ENCODE results near the gene ATP5F1D. TPM values are rescaled to one million over a fixed set of nuclear protein-coding genes. Genes with fewer than 3 reads are reported as not detected.

Gene ATP5F1D
- total and polyA plus RNA-seq, 2 of the 8 experiments (the other 6 are each of a cell fraction or from before 2014, with no cell fraction given): 174 to 249 TPM

- no peak overlapping the region for H4K91ac ChIP-seq (replicated peaks; ENCODE audit: insufficient read length, low read length)
- H3K9me3 ChIP-seq (ENCODE audit: insufficient read depth in 2 of 2, low read depth in 1 of 2, low read length in 1 of 2): no peaks in the 10 kb centered on the region
- no peak overlapping the region for H3K27ac ChIP-seq (ENCODE audit: low read depth, low read length)
- no peak overlapping the region; a peak in 1 of 8 replicates for H3K4me3 ChIP-seq (ENCODE audit: extremely low read depth in 1 of 4, insufficient read depth in 2 of 4, low read depth in 3 of 4, low read length in 4 of 4)
- H2AFZ ChIP-seq (ENCODE audit: low read length): no peak overlapping the region
- WGBS, 2 experiments (ENCODE audit: extremely low coverage in 1 of 2, insufficient coverage in 1 of 2, insufficient read length in 1 of 2, insufficient replicate concordance in 2 of 2, low coverage in 1 of 2, low lambda C conversion rate in 2 of 2, missing lambda C conversion rate in 1 of 2): 99% methylated on average over 12 of the region's 15 CpGs; no CpG with 5 or more reads in 1 of the 2 experiments
- H4K20me1 ChIP-seq (replicated peaks in 1 of 2; ENCODE audit: control insufficient read depth in 1 of 2, insufficient read depth in 2 of 2, low read length in 2 of 2): peaks cover 2 to 20% of the 10 kb centered on the region in 2 experiments
- H2BK15ac ChIP-seq (ENCODE audit: low read length): no peak overlapping the region
- CTCF ChIA-PET (ENCODE audit: partially characterized antibody): interaction anchor here (1.0 to 4.0 kb wide), 5 partner anchors 33 to 106 kb away, joined by 3 to 14 read pairs (median 4); no protein-coding TSS in a partner anchor
- no peak overlapping the region for H2BK5ac ChIP-seq (ENCODE audit: low read depth, low read length)
- H3K4me1 ChIP-seq (replicated peaks in 1 of 4; ENCODE audit: control insufficient read depth in 3 of 4, insufficient read depth in 4 of 4, low read length in 3 of 4): peaks cover 0 to 18% (median 14%) of the 10 kb centered on the region in 4 experiments; a peak in 5 of 7 replicates
- no peak overlapping the region for H3K4ac ChIP-seq (replicated peaks; ENCODE audit: insufficient read length, low read depth, low read length)
- peak overlapping the region; percentile 67; the same call in 1 of the 2 replicates for H2AK5ac ChIP-seq (ENCODE audit: low read depth, low read length)
- H3K56ac ChIP-seq (replicated peaks; ENCODE audit: insufficient read length, low read depth, low read length): no peak overlapping the region
- POLR2A ChIA-PET (ENCODE audit: partially characterized antibody): interaction anchor here (1.4 to 11.4 kb wide), 3 partner anchors 16 to 103 kb away, joined by 5 to 331 read pairs (median 5); partner anchors contain the start of gene CIRBP
- peak overlapping the region in 1 of 2 experiments; percentile 80; a peak in 1 of 4 replicates for H3K4me2 ChIP-seq (ENCODE audit: insufficient read depth in 1 of 2, low read depth in 2 of 2, low read length in 2 of 2)
- no peak overlapping the region for H3K23ac ChIP-seq (ENCODE audit: insufficient read length)
- no peak overlapping the region for H3K18ac ChIP-seq (ENCODE audit: extremely low read depth, low read length)
- H3K27me3 ChIP-seq (replicated peaks in 1 of 4; ENCODE audit: control insufficient read depth in 3 of 4, extremely low read depth in 1 of 4, insufficient read depth in 3 of 4, low read length in 3 of 4): no peaks in the 10 kb centered on the region
- H2BK12ac ChIP-seq (ENCODE audit: low read depth, low read length): 0 out of 2 replicates have a peak overlapping the region, but pooled peaks have one; percentile 17
- H2BK120ac ChIP-seq (replicated peaks; ENCODE audit: low read depth, low read length): no peak overlapping the region
- TF ChIP-seq POLR2AphosphoS5 (IDR thresholded peaks at IDR 0.05; ENCODE audit: low read depth, low read length) (0 out of 2 replicates have a peak, but pooled peaks have one; percentile 10), GABPA (IDR thresholded peaks at IDR 0.05; ENCODE audit: borderline replicate concordance, insufficient read depth, low read length) (no peak)
- H3K14ac ChIP-seq (ENCODE audit: insufficient read length): no peak overlapping the region
- FAIRE-seq: no peak
- peaks cover 15% of the 10 kb centered on the region for H3K79me1 ChIP-seq (ENCODE audit: low read depth, low read length)
- H2BK20ac ChIP-seq (ENCODE audit: low read length): no peak overlapping the region
- DNase-seq (ENCODE audit: low read depth in 1 of 2, low spot score in 2 of 2): no peak
- H3K9ac ChIP-seq (replicated peaks in 1 of 4; ENCODE audit: extremely low read depth in 1 of 4, low read depth in 3 of 4, low read length in 3 of 4): no peak overlapping the region
- H3K79me2 ChIP-seq (ENCODE audit: control insufficient read depth in 1 of 2, insufficient read depth in 2 of 2, low read length in 2 of 2): peaks cover 0 to 14% of the 10 kb centered on the region in 2 experiments; a peak in 1 of 4 replicates
- H3K36me3 ChIP-seq (ENCODE audit: control insufficient read depth in 2 of 4, insufficient read depth in 4 of 4, low read length in 3 of 4): peaks cover 16 to 33% (median 26%) of the 10 kb centered on the region in 4 experiments
- peaks cover 10% of the 10 kb centered on the region; the same call in 1 of the 2 replicates for H3K23me2 ChIP-seq (ENCODE audit: low read depth, low read length)
- no peak overlapping the region; the same call in 1 of the 2 replicates for H4K8ac ChIP-seq (ENCODE audit: extremely low read depth, insufficient read depth, low read length)
- no peak overlapping the region for H4K5ac ChIP-seq (ENCODE audit: insufficient read length, low read depth, low read length)
Observed at GRCh38 chr19:1277061-1277460, 35.5 kb downstream of the ATP5F1D start.

All from H1 (cell line).